SK-N-DZ (cell line): ENCODE results near the gene POU5F1. TPM values are rescaled to one million over a fixed set of nuclear protein-coding genes. Genes with fewer than 3 reads are reported as not detected.
"Not testable (repeated sequence)": the region's sequence is repeated elsewhere in the genome, so short reads cannot be mapped to it uniquely, and the experiment has no call there.

Experiments
- DNase-seq: peaks from one replicate; pipeline ENCODE4 v3.0.0-alpha.2; 2015; ENCODE audit warnings: low spot score
- polyA plus RNA-seq, 2 experiments: library from polyadenylated mRNA; depleted of rRNA; stranded (reverse); fragments of >200 nt; gene quantifications; 2 replicates each; pipeline ENCODE4 v1.2.3, GENCODE V29; 2014

POU5F1 gene
- polyA plus RNA-seq (2014; cell fraction: cytosol; rRNA removed), result not detected in 2 replicates
- not detected in 2 replicates for polyA plus RNA-seq (2014; cell fraction: nucleus; rRNA removed)

DNA sequence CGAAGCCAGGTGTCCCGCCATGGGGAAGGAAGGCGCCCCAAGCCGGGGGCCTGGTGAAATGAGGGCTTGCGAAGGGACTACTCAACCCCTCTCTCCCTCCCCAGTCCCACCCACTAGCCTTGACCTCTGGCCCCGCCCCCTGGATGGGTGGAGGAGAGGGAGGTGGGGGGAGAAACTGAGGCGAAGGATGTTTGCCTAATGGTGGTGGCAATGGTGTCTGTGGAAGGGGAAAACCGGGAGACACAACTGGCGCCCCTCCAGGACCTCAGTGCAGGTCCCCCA lies at the start of gene POU5F1:
TSS of gene POU5F1 (minus strand) at position 83 of the 282 bp plus-strand sequence. CDS start at position 21, 62 bp downstream.
- DNase-seq, result no peak

DNA sequence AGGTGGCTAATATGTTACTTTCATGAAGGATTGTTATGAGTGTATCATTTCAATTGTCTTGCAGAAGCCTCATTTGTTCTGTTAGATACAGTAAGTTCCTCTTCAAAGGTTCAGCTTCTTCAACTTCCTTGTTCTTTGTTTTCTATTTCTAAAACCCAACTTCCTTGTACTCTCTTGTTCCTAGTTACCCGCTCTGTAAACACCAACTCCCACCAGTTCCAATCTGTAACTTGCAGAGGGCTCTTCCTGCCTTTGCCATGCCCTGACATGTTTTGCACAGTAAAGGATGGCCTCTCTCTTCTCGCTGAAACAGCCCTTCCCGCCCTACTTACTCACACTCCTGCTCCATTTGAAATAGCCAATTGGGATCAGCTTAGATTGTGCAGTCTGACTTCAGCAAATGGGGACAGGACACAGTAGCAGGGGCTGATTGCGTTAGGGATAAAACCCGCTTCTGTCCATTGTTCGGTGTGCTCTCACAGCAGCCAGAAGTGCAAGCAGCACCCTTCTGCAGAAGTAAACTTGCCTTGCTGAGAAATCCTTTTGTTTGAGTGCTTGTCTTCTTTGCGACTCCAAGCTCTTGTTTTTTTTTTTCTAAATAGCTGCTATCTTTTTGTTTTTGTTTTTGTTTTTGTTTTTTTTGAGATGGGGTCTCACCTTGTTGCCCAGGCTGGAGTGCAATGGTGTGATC lies 45.9 kb upstream of the POU5F1 start:
- no peak for DNase-seq

DNA sequence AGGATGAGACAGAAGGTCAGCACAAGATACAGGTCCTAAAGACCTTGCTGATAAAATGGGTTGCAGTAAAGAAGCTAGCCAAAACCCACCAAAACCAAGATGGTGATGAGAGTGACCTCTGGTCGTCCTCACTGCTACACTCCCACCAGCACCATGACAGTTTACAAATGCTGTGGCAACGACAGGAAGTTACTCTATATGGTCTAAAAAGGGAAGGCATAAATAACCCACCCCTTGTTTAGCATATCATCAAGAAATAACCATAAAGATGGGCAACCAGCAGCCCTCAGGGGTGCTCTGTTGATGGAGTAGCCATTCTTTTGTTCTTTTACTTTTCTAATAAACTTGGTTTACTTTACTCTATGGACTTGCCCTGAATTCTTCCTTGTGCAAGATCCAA lies 44.7 kb upstream of the POU5F1 start:
- not testable (repeated sequence) for DNase-seq

DNA sequence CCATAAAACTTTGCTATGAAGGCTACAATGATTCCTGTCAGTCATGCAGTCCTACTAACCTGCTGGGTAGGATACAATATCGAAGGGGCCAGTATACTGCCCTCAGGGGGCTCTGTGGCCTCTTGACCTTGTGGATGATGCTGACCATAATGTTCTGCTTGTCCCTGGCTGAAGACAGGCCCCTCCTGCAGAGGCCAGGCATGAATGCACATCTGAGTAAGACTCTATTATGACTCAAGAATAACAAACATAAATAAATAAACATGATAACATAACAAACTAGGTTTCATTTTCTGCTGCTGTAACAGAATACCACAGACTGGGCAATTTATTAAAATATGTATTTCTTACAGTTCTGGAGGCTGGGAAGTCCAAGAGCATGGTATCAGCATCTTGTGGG lies 44.0 kb upstream of the POU5F1 start:
- DNase-seq, result no peak

DNA sequence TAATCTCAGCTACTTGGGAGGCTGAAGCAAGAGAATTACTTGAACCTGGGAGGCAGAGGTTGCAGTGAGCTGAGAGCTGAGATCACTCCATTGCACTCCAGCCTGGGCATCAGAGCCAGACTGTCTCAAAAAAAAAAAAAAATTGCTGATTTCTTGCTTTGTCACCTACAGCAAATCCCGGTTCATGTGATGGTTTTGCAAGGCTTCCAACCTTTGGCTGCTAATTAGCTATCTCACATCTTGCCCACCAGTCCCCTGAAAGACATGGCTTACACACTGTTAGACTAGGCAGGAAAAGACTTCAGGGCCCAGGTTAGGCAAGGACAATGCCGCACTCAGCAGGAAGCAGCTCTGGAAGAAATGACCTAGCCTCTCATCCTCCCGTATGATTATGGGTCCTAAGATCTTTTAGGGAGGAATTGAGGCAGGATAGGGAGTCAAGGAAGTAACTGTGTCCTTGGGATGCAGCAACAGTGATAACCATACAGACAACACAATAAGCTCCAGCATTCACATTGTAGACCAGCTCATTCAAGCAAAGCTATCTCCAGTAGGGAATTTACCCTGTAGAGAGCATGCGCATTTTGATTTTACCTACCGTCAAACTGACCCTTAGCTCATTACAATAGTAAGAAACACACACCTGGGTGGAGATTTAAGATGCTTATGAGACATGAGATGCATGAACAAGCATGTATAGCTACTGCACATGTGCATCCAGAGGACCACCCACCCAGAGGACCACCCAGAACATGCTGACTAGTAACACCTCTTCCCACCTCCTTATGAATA lies 40.5 kb upstream of the POU5F1 start:
- DNase-seq, result no peak

DNA sequence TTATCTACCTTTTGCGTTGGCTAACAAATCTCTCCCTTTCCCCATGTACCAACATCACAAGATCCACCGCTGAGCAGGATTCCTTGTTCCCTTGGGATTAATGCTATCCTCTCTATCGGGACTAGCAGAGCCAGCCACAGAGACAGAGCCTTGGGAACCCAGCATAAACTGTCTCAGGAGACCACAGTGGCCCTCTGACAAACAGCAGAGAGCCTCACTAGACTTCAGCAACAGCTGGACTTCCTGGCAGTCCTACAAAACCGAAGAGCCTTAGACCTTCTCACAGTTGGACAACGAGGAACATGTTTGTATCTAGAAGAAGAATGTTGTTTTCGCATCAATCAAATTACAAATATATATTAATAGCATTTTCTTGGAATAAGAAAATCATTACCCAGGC lies 39.6 kb upstream of the POU5F1 start:
- no peak for DNase-seq

DNA sequence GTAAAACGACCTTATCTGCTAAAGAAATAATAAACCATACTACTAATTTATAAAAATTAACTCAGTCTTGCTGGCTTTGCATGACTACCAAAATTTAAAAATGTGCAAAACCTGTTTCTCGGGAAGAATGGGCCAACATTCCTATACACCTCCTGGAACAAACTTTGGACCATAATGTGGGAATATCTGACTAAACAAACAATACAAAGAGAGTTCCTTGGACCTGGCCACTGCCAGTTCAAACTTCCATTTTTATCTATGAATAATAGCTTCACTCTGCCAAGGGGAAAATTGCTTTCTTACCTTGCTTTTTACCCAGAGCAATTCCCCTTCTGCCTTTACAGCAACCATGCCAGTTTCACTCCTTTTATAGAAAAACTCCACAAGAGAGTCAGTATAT lies 38.7 kb upstream of the POU5F1 start:
- no peak for DNase-seq

- no peak for DNase-seq
These were observed 38.0 kb upstream of the POU5F1 start for GRCh38 chr6:31208506-31208905.

- no peak for DNase-seq
These were observed 35.2 kb upstream of the POU5F1 start for GRCh38 chr6:31205638-31206037.

DNA sequence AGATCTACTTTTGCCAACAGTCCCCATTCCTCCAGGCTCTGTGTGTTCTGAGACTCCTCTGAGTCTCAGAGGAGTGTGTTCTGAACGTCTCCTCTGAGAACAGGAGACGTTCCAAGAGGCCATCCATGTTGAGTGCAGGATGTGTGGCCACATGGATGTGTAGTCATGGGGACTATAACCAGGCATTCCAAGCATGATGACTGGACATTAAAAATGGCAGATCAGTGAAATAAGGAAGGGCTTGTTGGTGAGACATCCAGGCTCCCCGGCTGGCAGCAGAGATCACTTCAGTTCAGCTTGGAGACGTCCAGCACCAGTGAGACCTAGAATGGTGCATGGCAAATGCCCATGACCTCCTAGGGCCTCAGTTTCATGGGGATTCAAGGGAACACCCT lies 34.3 kb upstream of the POU5F1 start:
- no peak for DNase-seq

GRCh38 chr6:31203345-31203979 lies 33.0 kb upstream of the POU5F1 start:
- DNase-seq, result no peak

GRCh38 chr6:31202259-31203166 lies 32.0 kb upstream of the POU5F1 start:
- no peak for DNase-seq

GRCh38 chr6:31199105-31199452 lies 28.6 kb upstream of the POU5F1 start:
- not testable (repeated sequence) for DNase-seq

GRCh38 chr6:31197559-31198305 lies 27.2 kb upstream of the POU5F1 start:
- DNase-seq, result peak; percentile 35

DNA sequence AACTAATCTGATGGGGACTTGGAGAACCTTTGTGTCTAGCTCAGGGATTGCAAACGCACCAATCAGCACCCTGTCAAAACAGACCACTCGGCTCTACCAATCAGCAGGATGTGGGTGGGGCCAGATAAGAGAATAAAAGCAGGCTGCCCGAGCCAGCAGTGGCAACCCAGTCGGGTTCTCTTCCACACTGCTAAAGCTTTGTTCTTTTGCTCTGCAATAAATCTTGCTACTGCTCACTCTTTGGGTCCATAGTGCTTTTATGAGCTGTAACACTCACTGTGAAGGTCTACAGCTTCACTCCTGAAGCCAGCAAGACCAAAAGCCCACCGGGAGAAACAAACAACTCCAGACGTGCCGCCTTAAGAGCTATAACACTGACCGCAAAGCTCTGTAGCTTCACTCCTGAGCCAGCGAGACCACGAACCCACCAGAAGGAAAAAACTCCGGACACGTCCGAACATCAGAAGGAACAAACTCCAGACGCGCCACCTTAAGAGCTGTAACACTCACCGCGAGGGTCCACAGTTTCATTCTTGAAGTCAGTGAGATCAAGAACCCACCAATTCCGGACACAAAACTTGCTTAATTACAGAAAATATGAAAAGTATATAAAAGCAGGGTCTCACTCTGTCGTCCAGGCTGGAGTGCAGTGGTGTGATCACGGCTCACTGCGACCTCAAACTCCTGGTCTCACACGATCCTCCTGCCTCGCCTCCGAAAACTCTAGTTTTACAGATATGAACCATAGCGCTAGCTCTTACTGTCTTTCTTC lies 26.0 kb upstream of the POU5F1 start:
- DNase-seq, result not testable (repeated sequence)

DNA sequence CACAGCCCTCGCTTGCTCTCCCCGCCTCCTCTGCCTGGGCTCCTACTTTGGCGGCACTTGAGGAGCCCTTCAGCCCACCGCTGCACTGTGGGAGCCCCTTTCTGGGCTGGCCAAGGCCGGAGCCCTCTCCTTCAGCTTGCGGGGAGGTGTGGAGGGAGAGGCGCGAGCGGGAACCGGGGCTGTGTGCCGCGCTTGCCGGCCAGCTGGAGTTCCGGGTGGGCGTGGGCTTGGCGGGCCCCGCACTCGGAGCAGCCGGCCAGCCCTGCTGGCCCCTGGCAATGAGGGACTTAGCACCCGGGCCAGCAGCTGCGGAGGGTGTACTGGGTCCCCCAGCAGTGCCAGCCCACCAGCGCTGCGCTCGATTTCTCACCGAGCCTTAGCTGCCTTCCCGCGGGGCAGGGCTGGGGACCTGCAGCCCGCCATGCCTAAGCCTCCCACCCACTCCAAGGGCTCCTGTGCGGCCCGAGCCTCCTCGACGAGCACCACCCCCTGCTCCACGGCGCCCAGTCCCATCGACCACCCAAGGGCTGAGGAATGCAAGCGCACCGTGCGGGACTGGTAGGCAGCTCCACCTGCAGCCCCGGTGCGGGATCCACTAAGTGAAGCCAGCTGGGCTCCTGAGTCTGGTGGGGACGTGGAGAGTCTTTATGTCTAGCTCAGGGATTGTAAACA lies 25.0 kb upstream of the POU5F1 start:
- DNase-seq, result not testable (repeated sequence)

- DNase-seq, result no peak
These were observed 23.8 kb upstream of the POU5F1 start for GRCh38 chr6:31194061-31194834.

DNA sequence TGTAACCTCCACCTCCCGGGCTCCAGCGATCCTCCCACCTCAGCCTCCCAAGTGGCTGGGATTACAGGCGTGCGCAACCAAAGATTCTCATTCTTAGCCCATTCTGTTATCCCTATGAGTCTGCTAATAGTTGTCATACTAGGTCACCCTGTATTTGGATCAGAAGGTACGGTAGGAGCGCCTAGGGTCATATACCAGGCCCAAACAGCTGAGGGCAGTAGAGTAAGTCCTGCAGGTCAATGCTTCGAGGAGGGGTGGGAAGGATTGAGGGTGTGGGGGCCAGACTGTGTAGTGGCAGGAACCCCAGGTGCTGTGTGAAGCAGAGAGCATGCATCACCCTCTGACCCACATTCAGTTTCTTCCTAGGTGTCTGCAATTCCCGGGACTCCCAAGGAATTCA lies 22.7 kb upstream of the POU5F1 start:
- no peak for DNase-seq
